ENCODE results near the gene TRMT11. TPM values are rescaled to one million over a fixed set of nuclear protein-coding genes. Genes with fewer than 3 reads are reported as not detected.
A peak's percentile ranks its signal among the peaks of the same experiment; 100 is the strongest.

TRMT11 gene
- total and polyA plus RNA-seq, 2 of the 13 experiments (the other 11 are each of a cell fraction or from before 2014, with no cell fraction given) = 42.2 to 81.9 TPM

- TF ChIP-seq GABPA (IDR thresholded peaks at IDR 0.05; ENCODE audit: low read depth, low read length) (peak; percentile 81), GABPA (CRISPR knock-in tag; IDR thresholded peaks at IDR 0.05; ENCODE audit: low read depth) (peak; percentile 97), ZNF468 (CRISPR knock-in tag; IDR thresholded peaks at IDR 0.05) (no peak), SALL1 (CRISPR knock-in tag; IDR thresholded peaks at IDR 0.05) (peak; percentile 94), THAP8 (CRISPR knock-in tag; IDR thresholded peaks at IDR 0.05; ENCODE audit: borderline replicate concordance) (peak; percentile 80; the same call in 1 of the 2 replicates), TMF1 (CRISPR knock-in tag; IDR thresholded peaks at IDR 0.05; ENCODE audit: low read depth) (peak; percentile 65; the same call in 1 of the 2 replicates), ZNF30 (CRISPR knock-in tag; IDR thresholded peaks at IDR 0.05) (0 out of 2 replicates have a peak, but pooled peaks have one; percentile 50), STAG1 (CRISPR knock-in tag; IDR thresholded peaks at IDR 0.05) (no peak), E2F1 (CRISPR knock-in tag; IDR thresholded peaks at IDR 0.05) (peak; percentile 87), ZNF12 (CRISPR knock-in tag; IDR thresholded peaks at IDR 0.05) (0 out of 2 replicates have a peak, but pooled peaks have one; percentile 19), FOXA3 (CRISPR knock-in tag; IDR thresholded peaks at IDR 0.05) (peak; percentile 50), CBX5 (CRISPR knock-in tag; IDR thresholded peaks at IDR 0.05; ENCODE audit: borderline replicate concordance) (peak; percentile 88; the same call in 1 of the 2 replicates), JARID2 (CRISPR knock-in tag; IDR thresholded peaks at IDR 0.05; ENCODE audit: insufficient replicate concordance) (peak; percentile 98), ATRX (CRISPR knock-in tag; IDR thresholded peaks at IDR 0.05; ENCODE audit: borderline replicate concordance) (no peak), ZSCAN5A (CRISPR knock-in tag; IDR thresholded peaks at IDR 0.05; ENCODE audit: borderline replicate concordance) (no peak; the same call in 1 of the 2 replicates), ZBTB44 (CRISPR knock-in tag; IDR thresholded peaks at IDR 0.05) (no peak), SRSF9 (IDR thresholded peaks at IDR 0.05; ENCODE audit: borderline replicate concordance, insufficient read depth, low read depth, low read length, poor library complexity, severe bottlenecking) (no peak), ZNF607 (CRISPR knock-in tag; IDR thresholded peaks at IDR 0.05; ENCODE audit: borderline replicate concordance) (peak; percentile 76; the same call in 1 of the 2 replicates), ZFAT (CRISPR knock-in tag; conservative IDR thresholded peaks at IDR 0.05) (no peak), SETDB1 (CRISPR knock-in tag; IDR thresholded peaks at IDR 0.05; ENCODE audit: borderline replicate concordance) (no peak), NCOR1 (IDR thresholded peaks at IDR 0.05; ENCODE audit: borderline replicate concordance, low read length) (no peak), SMARCE1 (IDR thresholded peaks at IDR 0.05; ENCODE audit: borderline replicate concordance) (no peak), IRF2 (CRISPR knock-in tag; IDR thresholded peaks at IDR 0.05) (peak; percentile 85), KMT2B (CRISPR knock-in tag; IDR thresholded peaks at IDR 0.05) (peak; percentile 91), KLF11 (CRISPR knock-in tag; IDR thresholded peaks at IDR 0.05) (peak; percentile 61; the same call in 1 of the 2 replicates), ZNF160 (CRISPR knock-in tag; IDR thresholded peaks at IDR 0.05) (peak; percentile 46; the same call in 1 of the 2 replicates), MATR3 (CRISPR knock-in tag; IDR thresholded peaks at IDR 0.05) (no peak)
Measured at GRCh38 chr6:125986301-125987025, at the start of gene TRMT11 (continued).

Data from HepG2 (cell line).